Fibroblast of mammary gland (primary cell): ENCODE measurements around the gene POGK.
A peak's percentile ranks its signal among the peaks of the same experiment; 100 is the strongest.

Experiments used
- DNase-seq: peaks from one replicate; pipeline ENCODE4 v3.0.0-alpha.2; 2010; ENCODE audit warnings: low read depth
- H3K4me3 ChIP-seq: 2 replicates; pipeline ENCODE4 v1.5.1; 2011; ENCODE audit warnings: low read depth, mild to moderate bottlenecking, low read length, moderate library complexity; ENCODE audit not compliant: control insufficient read depth
- TF ChIP-seq, protein P1 (sequence below): conservative IDR thresholded peaks from 2 replicates; pipeline ENCODE4 v1.5.1; 2011; ENCODE audit warnings: low read depth, low read length, inconsistent platforms; ENCODE audit not compliant: control insufficient read depth, insufficient read depth

The POGK gene, protein sequence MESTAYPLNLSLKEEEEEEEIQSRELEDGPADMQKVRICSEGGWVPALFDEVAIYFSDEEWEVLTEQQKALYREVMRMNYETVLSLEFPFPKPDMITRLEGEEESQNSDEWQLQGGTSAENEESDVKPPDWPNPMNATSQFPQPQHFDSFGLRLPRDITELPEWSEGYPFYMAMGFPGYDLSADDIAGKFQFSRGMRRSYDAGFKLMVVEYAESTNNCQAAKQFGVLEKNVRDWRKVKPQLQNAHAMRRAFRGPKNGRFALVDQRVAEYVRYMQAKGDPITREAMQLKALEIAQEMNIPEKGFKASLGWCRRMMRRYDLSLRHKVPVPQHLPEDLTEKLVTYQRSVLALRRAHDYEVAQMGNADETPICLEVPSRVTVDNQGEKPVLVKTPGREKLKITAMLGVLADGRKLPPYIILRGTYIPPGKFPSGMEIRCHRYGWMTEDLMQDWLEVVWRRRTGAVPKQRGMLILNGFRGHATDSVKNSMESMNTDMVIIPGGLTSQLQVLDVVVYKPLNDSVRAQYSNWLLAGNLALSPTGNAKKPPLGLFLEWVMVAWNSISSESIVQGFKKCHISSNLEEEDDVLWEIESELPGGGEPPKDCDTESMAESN

DNA sequence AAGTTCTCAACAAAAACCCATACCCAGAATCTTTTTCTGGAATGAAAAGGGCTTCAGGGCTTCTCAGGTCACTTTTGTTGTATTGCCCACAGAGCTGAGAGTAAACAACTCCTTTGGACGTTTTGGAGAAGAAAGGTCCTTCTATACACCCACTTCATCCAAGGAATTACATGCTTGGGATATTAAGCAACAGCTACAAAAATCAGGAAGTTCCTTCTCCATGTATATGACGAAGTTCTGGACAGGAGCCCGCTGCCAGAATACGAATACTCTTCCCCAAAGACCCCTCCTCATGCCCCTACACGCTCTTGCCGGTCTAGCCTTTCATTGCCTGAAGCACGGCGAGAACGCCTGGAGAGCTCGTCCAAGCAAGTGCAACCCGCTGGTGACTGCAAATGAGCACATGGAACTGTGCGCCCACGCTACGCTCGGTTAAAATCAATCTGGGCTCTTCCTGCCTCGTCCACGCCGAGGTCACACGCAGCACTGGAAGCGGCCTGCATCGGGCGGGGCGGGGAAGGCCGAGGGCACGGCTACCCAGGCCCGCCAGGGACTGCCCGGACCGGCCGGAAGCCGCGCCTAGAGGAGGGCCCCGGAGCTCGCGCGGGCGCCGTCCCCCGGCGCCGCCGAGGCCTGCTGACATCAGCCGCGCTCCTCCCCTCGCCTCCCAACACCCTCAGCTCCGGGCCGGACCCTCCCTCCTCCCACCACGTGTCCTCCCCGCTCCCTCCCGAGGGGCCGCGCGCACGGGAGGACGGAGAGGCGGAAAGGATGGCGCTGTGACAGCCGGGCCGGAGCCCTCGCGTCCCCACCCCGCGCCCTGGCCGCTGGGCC lies at the start of gene POGK:
POGK (plus strand) TSS at position 710 of the 834 bp plus-strand sequence. CDS start 1,482 bp downstream, outside the sequence.
- peak within 1 kb of the TSS; percentile 59 for H3K4me3 ChIP-seq

DNA sequence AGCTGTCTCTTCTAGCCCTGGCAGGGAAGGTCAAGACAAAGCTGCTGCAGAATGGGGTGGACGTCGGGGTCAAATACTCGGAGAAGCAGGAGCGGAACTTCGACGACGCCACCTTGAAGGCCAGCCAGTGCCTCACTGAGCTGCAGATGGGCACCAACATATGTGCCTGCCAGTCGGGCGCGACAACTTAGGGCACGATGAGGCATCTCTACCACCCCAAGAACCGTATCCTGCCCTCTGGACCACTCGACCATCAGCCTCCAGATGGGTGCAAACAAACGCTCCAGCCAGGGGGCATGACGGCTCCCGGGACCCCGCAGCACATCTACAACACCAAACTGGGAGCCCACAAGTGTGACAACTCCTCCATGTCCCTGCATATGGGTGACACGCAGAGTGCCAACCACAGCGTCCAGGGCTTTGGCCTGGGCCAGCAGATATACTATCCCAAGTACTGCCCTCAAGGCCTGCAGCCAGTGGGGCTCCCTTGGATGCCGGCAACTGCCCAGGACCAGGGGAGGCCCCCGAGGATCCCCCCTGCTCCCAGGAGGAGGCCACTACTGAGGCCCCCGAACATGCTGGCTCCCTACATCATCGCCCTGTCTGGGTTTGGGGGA lies 42.5 kb upstream of the POGK start:
- TF ChIP-seq, protein P1, sequence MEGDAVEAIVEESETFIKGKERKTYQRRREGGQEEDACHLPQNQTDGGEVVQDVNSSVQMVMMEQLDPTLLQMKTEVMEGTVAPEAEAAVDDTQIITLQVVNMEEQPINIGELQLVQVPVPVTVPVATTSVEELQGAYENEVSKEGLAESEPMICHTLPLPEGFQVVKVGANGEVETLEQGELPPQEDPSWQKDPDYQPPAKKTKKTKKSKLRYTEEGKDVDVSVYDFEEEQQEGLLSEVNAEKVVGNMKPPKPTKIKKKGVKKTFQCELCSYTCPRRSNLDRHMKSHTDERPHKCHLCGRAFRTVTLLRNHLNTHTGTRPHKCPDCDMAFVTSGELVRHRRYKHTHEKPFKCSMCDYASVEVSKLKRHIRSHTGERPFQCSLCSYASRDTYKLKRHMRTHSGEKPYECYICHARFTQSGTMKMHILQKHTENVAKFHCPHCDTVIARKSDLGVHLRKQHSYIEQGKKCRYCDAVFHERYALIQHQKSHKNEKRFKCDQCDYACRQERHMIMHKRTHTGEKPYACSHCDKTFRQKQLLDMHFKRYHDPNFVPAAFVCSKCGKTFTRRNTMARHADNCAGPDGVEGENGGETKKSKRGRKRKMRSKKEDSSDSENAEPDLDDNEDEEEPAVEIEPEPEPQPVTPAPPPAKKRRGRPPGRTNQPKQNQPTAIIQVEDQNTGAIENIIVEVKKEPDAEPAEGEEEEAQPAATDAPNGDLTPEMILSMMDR, result no peak
- no peak for DNase-seq
- no peak overlapping the region for H3K4me3 ChIP-seq

More for the DNA sequence above, at the start of gene POGK:
- TF ChIP-seq, protein P1, result no peak
- peak; percentile 85 for DNase-seq

DNA sequence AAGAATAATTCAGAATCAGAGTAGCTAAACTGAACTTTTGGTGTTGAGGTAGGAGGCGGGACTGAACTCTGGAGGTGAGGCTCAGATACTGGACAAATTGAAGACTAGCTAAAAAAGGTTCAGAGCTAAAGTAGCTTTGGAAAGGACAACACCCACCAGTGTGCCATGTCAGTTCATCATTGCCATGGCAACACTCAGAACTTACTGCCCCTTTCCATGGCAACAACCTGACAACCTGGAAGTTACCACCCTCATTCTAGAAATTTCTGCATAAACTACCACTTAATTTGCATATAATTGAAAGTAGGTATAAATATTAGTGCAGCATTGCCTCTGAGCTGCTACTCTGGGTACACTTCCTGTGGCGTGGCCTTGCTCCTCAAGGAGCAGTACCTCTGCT lies 30.3 kb upstream of the POGK start:
- no peak for DNase-seq
- H3K4me3 ChIP-seq, result no peak overlapping the region
- TF ChIP-seq, protein P1, result no peak

DNA sequence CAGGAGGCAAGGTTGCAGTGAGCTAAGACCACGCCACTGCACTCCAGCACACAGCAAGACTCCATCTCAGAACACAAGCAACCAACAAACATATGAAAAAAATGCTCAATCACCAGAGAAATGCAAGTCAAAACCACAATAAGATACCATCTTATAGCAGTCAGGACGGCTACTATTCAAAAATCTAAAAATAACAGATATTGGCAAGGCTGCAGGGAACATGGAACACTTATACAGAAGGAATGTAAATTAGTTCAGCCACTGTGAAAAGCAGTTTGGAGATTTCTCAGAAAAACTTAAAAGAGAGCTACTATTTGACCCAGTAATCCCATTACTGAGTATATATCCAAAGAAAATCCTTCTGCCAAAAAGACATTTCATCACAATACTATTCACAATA lies 27.6 kb upstream of the POGK start:
- peak; percentile 6 for DNase-seq
- no peak overlapping the region for H3K4me3 ChIP-seq
- TF ChIP-seq, protein P1, result no peak

DNA sequence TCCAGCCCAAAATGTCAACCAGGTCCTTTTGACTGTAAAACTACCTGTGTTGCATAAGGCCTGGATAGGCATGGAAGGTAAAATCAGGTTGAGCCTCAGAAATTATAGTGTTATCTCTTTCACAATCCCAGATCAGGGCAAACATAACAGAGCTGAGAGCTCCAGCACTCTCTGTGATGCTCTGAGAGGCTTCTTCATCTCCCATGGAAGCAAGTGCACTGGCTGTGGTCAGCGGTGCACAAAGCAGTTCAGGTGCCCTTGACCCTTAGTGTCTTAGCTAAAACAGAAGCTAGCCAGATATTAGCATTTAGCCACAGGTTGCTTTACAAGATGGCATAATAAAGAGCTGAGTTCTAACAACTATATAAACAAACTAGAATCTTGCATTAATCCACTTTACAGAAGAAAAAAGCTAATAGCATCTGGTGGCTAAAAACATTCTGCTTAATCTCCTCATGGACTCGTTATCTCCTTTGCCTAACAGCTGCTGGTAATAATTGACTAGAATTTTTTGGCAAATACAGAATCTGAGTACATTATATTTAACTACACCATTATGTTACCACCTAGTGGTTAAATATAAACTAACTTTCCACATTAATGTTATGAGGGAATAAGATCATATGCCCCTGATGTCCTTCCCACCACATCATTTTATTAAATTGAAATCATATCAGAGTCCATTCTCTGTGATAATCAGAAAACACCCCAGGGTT lies 25.6 kb upstream of the POGK start:
- no peak for DNase-seq
- TF ChIP-seq, protein P1, result no peak
- no peak overlapping the region for H3K4me3 ChIP-seq

DNA sequence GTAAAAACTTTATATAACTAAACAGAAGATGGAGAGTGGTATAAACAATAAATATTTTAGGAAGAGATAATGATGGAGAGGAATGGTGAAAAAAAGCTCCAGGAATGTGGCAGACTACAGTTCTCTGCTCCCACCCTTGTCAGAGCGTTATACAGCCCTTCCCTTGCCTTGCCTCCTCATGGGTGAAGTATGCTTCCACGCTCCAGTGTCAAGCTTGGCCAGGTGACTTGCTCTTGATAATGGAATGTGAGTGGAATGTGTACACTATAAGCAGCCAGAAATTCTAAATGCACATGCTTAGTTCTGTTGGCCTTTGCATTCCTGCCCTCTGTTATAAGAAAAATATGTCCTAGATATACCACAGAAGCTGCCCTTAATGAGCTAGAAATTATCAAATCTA lies 24.7 kb upstream of the POGK start:
- DNase-seq, result no peak
- H3K4me3 ChIP-seq, result no peak overlapping the region
- TF ChIP-seq, protein P1, result no peak
